ENCODE data around the gene NPC2. TPM values are rescaled to one million over a fixed set of nuclear protein-coding genes. Genes with fewer than 3 reads are reported as not detected.

Gene NPC2
- total RNA-seq, 2 donors from 2014 or later = 12.7 to 24.8 TPM

DNA sequence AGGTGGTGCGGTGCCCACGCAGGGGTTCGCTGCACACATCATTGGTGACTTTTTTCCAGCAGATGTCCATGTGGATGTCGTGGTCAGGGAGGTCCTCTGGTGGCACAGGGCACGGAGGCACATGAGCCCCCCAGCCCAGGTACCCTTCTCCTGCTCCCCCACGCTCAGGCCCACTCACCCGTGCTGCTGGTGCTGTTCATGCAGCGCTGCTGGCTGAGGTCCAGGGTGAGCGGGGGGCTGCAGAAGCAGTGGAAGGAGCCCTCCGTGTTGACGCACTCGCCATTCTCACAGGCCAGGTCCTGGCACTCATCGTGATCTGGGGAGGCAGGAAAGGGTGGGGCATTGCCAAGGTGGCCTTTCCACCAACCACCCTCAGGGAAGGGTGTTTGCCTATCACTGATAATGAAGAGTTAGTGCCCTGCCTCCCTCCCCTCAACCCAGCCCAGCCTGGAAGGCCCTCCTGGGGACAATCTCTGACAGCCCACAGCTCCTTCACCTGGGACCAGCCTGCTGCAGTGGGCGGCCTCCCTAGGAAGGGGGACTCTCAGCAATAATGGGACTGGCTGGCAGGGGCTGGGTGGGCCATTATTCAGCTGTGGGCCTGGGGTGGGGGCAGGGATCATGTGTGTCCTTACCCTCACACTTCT is 10.3 kb upstream of the NPC2 start:
- no peak for DNase-seq (ENCODE audit: low spot score)
- no peak overlapping the region for H3K27ac Mint-ChIP-seq
- ATAC-seq = no peak
- H3K27me3 Mint-ChIP-seq = no peaks in the 10 kb centered on the region
- no peaks in the 10 kb centered on the region for H3K4me1 Mint-ChIP-seq (ENCODE audit: low read depth in 2 of 2)
- H3K4me3 Mint-ChIP-seq = no peak overlapping the region
- H3K9me3 Mint-ChIP-seq = no peaks in the 10 kb centered on the region
- no peaks in the 10 kb centered on the region for H3K36me3 Mint-ChIP-seq

DNA sequence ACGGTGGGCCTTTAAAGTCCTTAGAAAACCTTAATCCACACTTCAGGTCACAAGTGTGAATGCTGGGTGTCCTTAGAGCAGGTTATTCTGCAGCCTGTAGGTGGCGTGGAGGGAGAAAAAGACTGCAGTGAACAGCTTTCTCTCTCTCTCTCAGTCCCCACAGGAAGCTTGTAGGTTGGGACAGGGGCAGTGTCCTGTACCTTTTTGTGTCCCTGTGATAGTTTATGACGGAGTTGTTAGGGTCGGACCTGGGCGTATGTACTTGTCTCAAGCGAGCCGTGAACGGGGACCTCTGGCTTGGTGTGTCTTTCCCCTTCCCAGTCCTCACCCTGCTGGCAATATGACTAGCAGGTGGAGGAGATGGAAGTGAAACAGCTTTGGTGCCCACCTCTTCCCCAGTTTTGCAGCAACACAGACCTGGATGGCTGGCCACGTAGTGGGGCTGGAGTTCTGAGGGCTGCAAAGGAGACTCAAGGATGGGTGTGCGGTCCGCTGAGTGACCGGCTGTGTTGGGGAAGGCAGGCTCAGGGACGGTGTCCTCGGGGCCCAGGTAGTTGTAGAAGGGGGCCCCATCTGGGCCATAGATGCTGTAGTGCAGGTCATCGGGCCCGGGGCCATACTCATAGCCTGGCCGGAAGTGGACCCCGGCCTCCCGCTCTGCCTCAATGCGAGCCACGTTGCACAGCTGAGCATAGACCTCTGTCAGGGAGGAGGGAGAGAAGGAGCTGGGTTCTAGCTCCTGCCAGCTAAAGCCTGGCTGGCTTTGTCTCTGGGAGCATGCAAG is 9.3 kb upstream of the NPC2 start:
- no peak overlapping the region for H3K4me3 Mint-ChIP-seq
- H3K27ac Mint-ChIP-seq = no peak overlapping the region
- no peak for DNase-seq (ENCODE audit: low spot score)
- no peaks in the 10 kb centered on the region for H3K9me3 Mint-ChIP-seq
- H3K27me3 Mint-ChIP-seq = no peaks in the 10 kb centered on the region
- no peaks in the 10 kb centered on the region for H3K36me3 Mint-ChIP-seq
- ATAC-seq = no peak
- H3K4me1 Mint-ChIP-seq (ENCODE audit: low read depth in 2 of 2) = no peaks in the 10 kb centered on the region

DNA sequence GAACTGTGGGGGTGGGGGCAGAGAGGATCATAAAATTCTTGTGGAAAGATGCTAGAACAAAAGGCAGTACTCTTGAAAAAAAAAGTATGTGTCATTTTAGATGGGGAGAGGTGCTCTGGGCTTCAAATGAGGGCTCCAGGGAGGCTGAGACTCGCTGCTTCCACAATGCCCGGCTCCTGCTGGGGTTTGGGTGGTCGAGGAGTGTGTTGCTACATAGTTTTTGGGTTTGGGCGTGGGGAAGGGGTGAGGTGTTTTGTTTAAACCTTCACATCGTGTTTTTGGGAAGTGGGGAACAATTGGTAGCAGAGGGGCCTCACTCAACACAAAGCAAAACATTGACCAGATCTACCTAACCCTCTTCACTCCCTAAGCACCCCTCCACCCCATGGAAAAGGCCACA is 8.6 kb upstream of the NPC2 start:
- Mint-ChIP-seq H3K4me1 (ENCODE audit: low read depth in 2 of 2) (no peaks in the 10 kb centered on the region), H3K9me3 (no peaks in the 10 kb centered on the region), H3K27ac (no peak overlapping the region), H3K4me3 (no peak overlapping the region), H3K36me3 (no peaks in the 10 kb centered on the region), H3K27me3 (no peaks in the 10 kb centered on the region)
- DNase-seq (ENCODE audit: low spot score) (no peak), ATAC-seq (no peak)

DNA sequence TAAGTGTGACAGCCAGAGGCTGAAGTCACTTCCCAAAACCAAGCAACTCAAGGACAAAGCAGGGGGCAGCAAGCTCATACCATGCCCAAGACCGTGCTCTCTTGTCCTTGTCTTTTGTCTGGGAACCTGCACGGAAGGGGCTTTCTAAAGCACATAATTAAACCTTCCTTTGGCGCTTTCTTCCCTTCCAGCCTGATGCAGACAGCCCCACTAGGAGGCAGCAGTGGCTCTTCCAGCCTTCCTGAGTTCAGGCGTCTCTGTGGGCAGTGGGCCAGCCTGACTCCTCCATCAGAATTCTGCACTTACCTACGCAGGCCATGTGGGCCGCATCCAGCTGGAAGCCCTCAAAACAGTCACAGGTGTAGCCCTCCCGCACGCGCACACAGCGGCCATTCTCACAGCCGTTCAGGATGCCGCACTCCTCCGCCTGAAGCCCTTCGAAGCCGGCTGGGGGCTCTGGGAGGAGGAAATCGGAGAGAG is 8.1 kb upstream of the NPC2 start:
- ATAC-seq (no peak), DNase-seq (ENCODE audit: low spot score) (no peak)
- Mint-ChIP-seq H3K36me3 (no peaks in the 10 kb centered on the region), H3K9me3 (no peaks in the 10 kb centered on the region), H3K4me3 (no peak overlapping the region), H3K27me3 (no peaks in the 10 kb centered on the region), H3K4me1 (ENCODE audit: low read depth in 2 of 2) (no peaks in the 10 kb centered on the region), H3K27ac (no peak overlapping the region)

DNA sequence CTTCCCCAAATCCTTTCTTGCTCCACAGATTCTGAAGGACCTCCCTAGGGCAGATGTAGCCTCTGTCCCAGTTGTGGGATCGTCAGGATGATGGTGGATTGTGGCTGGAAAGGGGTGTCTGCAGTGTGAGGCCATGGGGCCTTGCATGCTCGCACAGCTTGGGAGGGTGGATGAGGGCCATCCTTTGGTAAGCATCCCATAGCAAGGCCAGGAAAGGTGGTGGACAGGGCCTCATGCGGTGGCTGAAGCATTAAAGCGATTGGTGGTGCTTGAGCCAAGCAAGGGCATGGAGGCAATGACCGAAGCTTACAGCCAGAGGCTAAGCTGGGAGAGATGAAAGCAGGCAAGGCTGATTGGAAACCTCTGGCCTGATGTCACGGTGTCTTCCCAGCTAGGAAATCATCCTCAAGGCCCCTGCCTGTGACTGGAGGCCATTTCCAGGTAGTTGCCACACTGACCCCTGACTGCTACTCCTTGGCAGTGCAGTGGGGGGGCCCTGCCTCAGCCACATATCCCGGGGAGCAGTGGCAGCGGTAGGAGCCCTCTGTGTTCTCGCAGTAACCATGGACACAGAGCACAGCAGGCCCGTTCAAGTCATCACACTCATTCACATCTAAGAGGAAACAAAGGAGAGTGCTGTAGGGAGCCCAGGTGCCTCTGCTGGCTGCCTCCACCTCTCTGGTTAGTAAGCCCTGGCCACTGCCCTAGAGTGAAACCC is 7.5 kb upstream of the NPC2 start:
- Mint-ChIP-seq H3K36me3 (no peaks in the 10 kb centered on the region), H3K27ac (no peak overlapping the region), H3K9me3 (no peaks in the 10 kb centered on the region), H3K4me3 (no peak overlapping the region), H3K27me3 (no peaks in the 10 kb centered on the region), H3K4me1 (ENCODE audit: low read depth in 2 of 2) (peaks cover 0 to under 1% of the 10 kb centered on the region in 2 donors)
- ATAC-seq (no peak), DNase-seq (ENCODE audit: low spot score) (no peak)

DNA sequence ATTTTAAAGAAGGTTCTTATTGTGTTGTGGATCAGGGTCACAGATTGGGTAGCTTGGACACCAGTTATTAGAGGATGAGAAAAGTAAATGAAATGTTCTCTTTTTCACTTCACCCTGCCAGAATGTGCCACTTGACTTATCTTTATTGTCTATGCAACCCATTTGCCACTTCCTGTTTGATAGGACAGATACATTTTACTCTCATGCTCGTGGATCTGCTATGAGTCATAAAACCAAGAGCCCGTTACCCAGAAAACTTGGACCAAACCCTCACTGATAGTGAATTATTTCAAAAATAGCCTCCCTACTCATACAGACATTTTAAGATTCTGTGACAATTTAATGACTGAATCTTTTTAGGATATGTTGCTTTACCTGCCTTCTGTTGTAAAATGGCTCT is 2.3 kb upstream of the NPC2 start:
- Mint-ChIP-seq H3K4me1 (ENCODE audit: low read depth in 2 of 2) (peaks cover 8 to 16% of the 10 kb centered on the region in 2 donors), H3K36me3 (no peaks in the 10 kb centered on the region), H3K9me3 (no peaks in the 10 kb centered on the region), H3K4me3 (no peak overlapping the region), H3K27ac (peak overlapping the region in 1 of 2 donors; percentile 84), H3K27me3 (no peaks in the 10 kb centered on the region)
- ATAC-seq (no peak), DNase-seq (ENCODE audit: low spot score) (no peak)

DNA sequence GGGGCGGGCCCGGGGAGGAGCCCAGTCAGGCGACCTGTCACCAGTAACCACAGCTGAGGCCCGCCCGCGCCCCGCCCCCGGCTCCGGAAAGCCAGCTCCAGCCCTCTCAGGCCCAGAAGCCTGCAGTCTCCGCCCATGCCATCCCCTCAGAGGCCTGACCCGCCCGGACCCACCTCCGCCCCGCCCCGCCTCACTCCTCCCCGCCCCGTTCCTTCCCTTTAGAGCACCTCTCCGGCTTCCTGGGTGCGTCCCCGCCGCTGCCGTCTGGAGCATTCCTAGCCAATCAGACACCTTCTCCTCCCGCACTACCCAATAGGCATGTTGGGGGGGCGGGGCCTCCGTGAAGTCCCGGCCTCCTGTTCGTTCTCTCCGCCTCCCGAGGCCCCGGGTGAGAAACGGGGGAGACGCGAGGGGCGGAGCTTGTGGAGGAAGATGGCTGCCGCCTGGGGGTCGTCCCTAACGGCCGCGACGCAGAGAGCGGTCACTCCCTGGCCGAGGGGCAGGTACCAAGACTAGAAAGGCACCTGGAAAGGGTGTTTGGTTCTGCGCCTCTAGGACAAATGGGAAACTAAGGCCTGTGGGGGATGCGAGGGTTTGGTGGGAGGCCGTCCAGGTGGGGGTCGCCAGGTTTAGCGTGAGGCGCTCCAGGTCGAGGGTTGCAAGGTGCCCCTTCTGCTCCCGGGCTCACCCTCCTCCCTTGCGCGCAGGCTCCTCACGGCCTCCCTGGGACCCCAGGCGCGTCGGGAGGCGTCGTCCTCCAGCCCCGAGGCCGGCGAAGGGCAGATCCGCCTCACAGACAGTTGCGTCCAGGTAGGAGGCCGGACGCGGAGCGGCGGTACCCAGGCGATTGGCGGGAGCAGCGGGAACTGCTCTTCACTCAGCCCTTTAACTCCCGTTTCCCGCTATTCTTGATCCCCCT is 497 bp upstream of the NPC2 start, which contains the start of gene ISCA2:
TSS of gene ISCA2 (plus strand) at position 423 of the 919 bp plus-strand sequence. CDS start at position 433, 10 bp downstream.
- Mint-ChIP-seq H3K27ac (peak within 1 kb of the TSS in 1 of 2 donors; percentile 84), H3K36me3 (no peaks in the 10 kb centered on the region), H3K27me3 (no peaks in the 10 kb centered on the region), H3K4me1 (ENCODE audit: low read depth in 2 of 2) (peaks cover 8 to 16% of the 10 kb centered on the region in 2 donors), H3K4me3 (no peak within 1 kb of the TSS), H3K9me3 (no peaks in the 10 kb centered on the region)
- peak; percentile 96 to 97 for ATAC-seq
- DNase-seq (ENCODE audit: low spot score) = peak; percentile 100

DNA sequence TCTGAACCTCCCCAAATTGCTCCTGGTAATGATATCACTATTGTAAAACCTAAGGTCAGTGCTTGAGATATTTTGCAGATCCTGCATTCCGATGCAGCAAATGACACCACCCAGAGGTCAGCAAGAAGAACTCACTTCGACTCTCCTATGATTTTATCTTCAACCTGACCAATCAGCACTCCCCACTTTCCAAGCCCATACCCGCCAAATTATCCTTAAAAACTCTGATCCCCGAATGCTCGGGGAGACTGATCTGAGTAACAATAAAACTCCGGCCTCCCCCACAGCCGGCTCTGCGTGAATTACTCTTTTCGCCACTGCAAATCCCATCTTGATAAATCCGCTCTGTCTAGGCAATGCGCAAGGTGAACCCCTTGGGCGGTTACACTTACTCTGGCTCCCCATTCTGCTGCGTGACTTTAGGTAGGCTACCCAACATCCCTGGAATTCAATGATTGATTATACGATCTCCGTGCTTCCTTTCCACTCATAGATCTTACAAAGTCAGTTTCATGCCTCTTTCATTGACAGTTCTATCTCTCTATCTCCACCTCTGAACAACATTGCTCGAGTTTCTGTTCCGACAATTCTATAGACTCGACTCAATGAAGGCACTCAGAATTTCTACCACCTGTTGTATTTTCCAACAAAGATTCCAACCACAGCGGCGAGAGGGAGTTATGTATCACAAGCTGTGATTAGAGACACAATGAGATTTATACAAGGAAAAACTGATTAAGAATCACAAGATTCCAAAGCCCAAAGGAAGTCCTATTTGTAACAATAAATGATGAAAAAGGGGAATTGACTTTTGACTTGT is 939 bp downstream of the NPC2 start:
- Mint-ChIP-seq H3K36me3 (no peaks in the 10 kb centered on the region), H3K27me3 (no peaks in the 10 kb centered on the region), H3K4me1 (ENCODE audit: low read depth in 2 of 2) (peaks cover 8 to 16% of the 10 kb centered on the region in 2 donors), H3K27ac (no peak overlapping the region), H3K4me3 (no peak overlapping the region), H3K9me3 (no peaks in the 10 kb centered on the region)
- ATAC-seq (no peak), DNase-seq (ENCODE audit: low spot score) (no peak)

DNA sequence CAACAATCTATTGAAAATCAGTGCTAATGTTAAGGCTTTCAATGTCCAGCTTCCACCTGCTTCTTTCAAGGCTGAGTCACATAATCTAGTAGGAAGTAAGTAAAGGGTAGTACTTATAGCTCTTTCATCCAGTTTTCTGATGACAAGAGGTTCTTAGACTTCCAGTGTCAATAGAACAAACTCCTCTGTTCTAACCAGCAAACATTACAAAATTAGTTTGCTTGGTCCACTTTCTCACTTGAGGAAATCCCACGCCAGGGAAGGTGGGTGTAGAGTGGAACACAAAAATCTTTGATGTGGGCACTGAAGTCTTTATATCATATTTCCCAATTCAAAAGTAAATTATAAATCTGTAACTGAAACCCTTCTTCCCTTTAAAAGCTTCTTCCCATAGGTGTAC is 2.6 kb downstream of the NPC2 start:
- H3K27me3 Mint-ChIP-seq = no peaks in the 10 kb centered on the region
- peaks cover 8 to 15% of the 10 kb centered on the region in 2 donors for H3K4me1 Mint-ChIP-seq (ENCODE audit: low read depth in 2 of 2)
- DNase-seq (ENCODE audit: low spot score) (no peak), ATAC-seq (no peak)
- H3K27ac Mint-ChIP-seq = no peak overlapping the region
- H3K36me3 Mint-ChIP-seq = no peaks in the 10 kb centered on the region
- H3K9me3 Mint-ChIP-seq = no peaks in the 10 kb centered on the region
- H3K4me3 Mint-ChIP-seq = no peak overlapping the region

DNA sequence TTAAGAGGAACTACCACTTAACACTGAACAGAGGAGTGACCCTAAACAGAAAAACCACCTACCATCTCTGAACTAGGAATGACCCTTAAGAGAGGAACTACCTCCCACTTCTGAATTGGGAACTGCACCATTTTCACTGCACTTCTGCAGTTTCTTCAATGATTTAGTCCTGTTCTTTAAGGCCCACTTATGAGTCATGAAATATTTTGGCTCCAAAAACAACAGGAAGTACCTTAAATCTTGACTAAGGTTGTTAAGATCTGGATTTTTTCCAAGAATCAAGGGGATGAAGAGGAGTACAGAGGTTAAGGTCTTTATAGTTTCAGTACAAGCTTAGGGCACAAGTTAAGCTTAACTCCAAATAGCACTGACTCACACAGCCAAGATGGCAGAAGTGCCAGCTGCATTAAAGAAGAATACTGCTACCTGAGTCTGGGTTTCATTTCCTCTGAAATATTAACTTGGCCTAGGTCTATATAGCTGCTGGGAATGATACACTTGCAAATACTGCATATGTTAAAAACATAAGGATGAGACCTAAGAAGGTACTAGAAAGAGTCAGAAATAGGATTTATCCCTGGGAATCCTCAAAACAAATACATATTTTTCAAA is 4.2 kb downstream of the NPC2 start:
- Mint-ChIP-seq H3K27ac (no peak overlapping the region), H3K4me1 (ENCODE audit: low read depth in 2 of 2) (peaks cover 0 to under 1% of the 10 kb centered on the region in 2 donors)

DNA sequence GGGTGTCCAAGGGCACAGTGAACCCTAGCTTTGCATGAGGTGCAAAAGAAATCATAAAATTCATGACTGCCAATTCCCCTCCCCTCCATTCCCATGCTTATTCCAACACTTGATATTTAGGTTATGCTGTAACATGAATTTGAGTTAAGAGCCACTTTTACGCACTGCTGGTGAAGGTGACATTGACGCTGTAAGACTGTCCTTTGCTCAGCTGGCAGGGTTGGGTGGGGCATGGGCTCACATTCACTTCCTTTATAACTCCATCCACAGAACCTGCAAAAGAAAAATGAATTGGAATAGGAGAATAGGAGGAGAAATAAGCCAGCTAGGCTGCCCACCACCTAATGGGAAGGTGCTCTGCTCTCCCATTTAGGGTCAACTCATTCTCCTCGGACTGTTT is 6.9 kb downstream of the NPC2 start:
- Mint-ChIP-seq H3K27ac (no peak overlapping the region), H3K9me3 (no peaks in the 10 kb centered on the region), H3K27me3 (no peaks in the 10 kb centered on the region), H3K36me3 (peaks cover 5% of the 10 kb centered on the region), H3K4me1 (ENCODE audit: low read depth in 2 of 2) (no peaks in the 10 kb centered on the region), H3K4me3 (no peak overlapping the region)
- DNase-seq (ENCODE audit: low spot score) = no peak
- ATAC-seq = no peak

More for the DNA sequence above, 4.2 kb downstream of the NPC2 start:
- no peaks in the 10 kb centered on the region for H3K9me3 Mint-ChIP-seq
- peaks cover 5% of the 10 kb centered on the region for H3K36me3 Mint-ChIP-seq
- DNase-seq (ENCODE audit: low spot score) = no peak
- no peak overlapping the region for H3K4me3 Mint-ChIP-seq
- ATAC-seq = no peak
- H3K27me3 Mint-ChIP-seq = no peaks in the 10 kb centered on the region

DNA sequence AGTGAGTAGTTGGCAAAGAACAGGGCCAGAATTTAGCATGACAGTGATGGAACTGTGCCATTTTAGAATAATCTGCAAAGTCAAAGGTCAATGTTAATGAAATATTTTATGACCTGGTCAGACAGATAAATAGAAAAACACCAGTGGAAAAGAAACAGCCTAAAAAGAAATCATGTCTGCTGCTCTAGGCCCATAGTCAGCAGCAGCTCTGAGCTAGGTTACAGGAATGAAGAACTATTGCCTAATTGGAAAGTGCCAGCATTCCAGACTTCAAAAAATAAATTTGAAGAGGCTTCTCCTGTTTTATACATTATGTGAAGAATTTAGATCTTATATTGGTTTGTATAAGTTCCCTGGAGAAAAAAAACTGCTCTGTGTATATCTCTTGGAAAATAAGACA is 9.8 kb downstream of the NPC2 start:
- no peaks in the 10 kb centered on the region for H3K27me3 Mint-ChIP-seq
- no peaks in the 10 kb centered on the region for H3K9me3 Mint-ChIP-seq
- H3K27ac Mint-ChIP-seq = no peak overlapping the region
- DNase-seq (ENCODE audit: low spot score) = no peak
- H3K36me3 Mint-ChIP-seq = peaks cover 5% of the 10 kb centered on the region
- ATAC-seq = no peak
- H3K4me3 Mint-ChIP-seq = no peak overlapping the region
- no peaks in the 10 kb centered on the region for H3K4me1 Mint-ChIP-seq (ENCODE audit: low read depth in 2 of 2)

Measured in natural killer cell treated with Interleukin-12 subunit alpha and Interleukin-12 subunit beta and Interleukin-15 and Interleukin-18, amount 100 ng/mL, for 72 hours (primary cell).